Liver (tissue), 9 donors: ENCODE measurements around the gene RPLP2. TPM values are rescaled to one million over a fixed set of nuclear protein-coding genes. Genes with fewer than 3 reads are reported as not detected.

Experiments
- DNase-seq: peaks from one replicate; pipeline ENCODE4 v3.0.0-alpha.2; 2017; ENCODE audit warnings: low spot score
- H3K27ac ChIP-seq, 2 donors: one replicate each; pipeline ENCODE4 v1.7.0; 2013; ENCODE audit warnings: inconsistent platforms in 2 of 2, low read length in 2 of 2, control low read depth in 1 of 2, low read depth in 1 of 2, mild to moderate bottlenecking in 1 of 2
- H3K27me3 ChIP-seq, 4 donors: one replicate each; pipeline versions ENCODE4 v1.6.1 to v1.7.0; 2013; ENCODE audit warnings: low read length in 3 of 4, inconsistent platforms in 1 of 4, mild to moderate bottlenecking in 1 of 4, moderate library complexity in 1 of 4; ENCODE audit not compliant: control insufficient read depth in 4 of 4, insufficient read depth in 4 of 4
- H3K36me3 ChIP-seq, 4 donors: one replicate each; pipeline versions ENCODE4 v1.6.1 to v1.7.0; 2013; ENCODE audit warnings: low read length in 3 of 4, mild to moderate bottlenecking in 3 of 4, low read depth in 1 of 4, moderate library complexity in 1 of 4; ENCODE audit not compliant: control insufficient read depth in 4 of 4, insufficient read depth in 3 of 4
- H3K4me1 ChIP-seq, 4 donors: one replicate each; pipeline versions ENCODE4 v1.6.1 to v1.7.0; 2013; ENCODE audit warnings: low read length in 3 of 4, mild to moderate bottlenecking in 3 of 4, moderate library complexity in 1 of 4; ENCODE audit not compliant: control insufficient read depth in 4 of 4, insufficient read depth in 4 of 4
- H3K4me3 ChIP-seq, 3 donors: one replicate each; pipeline versions ENCODE4 v1.6.1 to v1.7.0; 2013; ENCODE audit warnings: low read length in 3 of 3, control low read depth in 1 of 3, low read depth in 1 of 3, mild to moderate bottlenecking in 1 of 3
- H3K9ac ChIP-seq, 2 donors: one replicate each; pipeline ENCODE4 v1.7.0; 2013; ENCODE audit warnings: low read length in 2 of 2, mild to moderate bottlenecking in 2 of 2, moderate library complexity in 2 of 2, control low read depth in 1 of 2, low read depth in 1 of 2
- H3K9me3 ChIP-seq, 4 donors: one replicate each; pipeline versions ENCODE4 v1.6.1 to v1.7.0; 2013; ENCODE audit warnings: low read length in 3 of 4; ENCODE audit not compliant: control insufficient read depth in 4 of 4
- CTCF ChIP-seq: fragments of 150-350 bp; IDR thresholded peaks from 2 replicates; pipeline ENCODE4 v1.5.1; 2017; ENCODE audit warnings: improper control_type of control experiment, low read depth, low read length; ENCODE audit not compliant: missing input control
- EGR1 ChIP-seq, 2 donors: IDR thresholded peaks; 2 replicates each; pipeline ENCODE4 v1.6.1; 2016 to 2018; ENCODE audit warnings: antibody characterized with exemption in 2 of 2, low read depth in 2 of 2
- FOXA1 ChIP-seq: IDR thresholded peaks from 2 replicates; pipeline ENCODE4 v1.6.1; 2016; ENCODE audit warnings: antibody characterized with exemption
- FOXA2 ChIP-seq: IDR thresholded peaks from 2 replicates; pipeline ENCODE4 v1.6.1; 2016; ENCODE audit warnings: antibody characterized with exemption
- GABPA ChIP-seq, 2 donors: IDR thresholded peaks in 1 of 2; conservative IDR thresholded peaks in 1 of 2; 2 replicates each; pipeline ENCODE4 v1.6.1; 2016; ENCODE audit warnings: antibody characterized with exemption in 2 of 2, mild to moderate bottlenecking in 1 of 2, moderate library complexity in 1 of 2
- HNF4A ChIP-seq, 2 donors: conservative IDR thresholded peaks; 2 replicates each; pipeline ENCODE4 v1.6.1; 2016; ENCODE audit warnings: antibody characterized with exemption in 2 of 2, mild to moderate bottlenecking in 2 of 2
- HNF4G ChIP-seq: IDR thresholded peaks from 2 replicates; pipeline ENCODE4 v1.6.1; 2016; ENCODE audit warnings: antibody characterized with exemption
- JUND ChIP-seq, 2 donors: IDR thresholded peaks; 2 replicates each; pipeline ENCODE4 v1.6.1; 2016; ENCODE audit warnings: antibody characterized with exemption in 2 of 2
- MAX ChIP-seq: IDR thresholded peaks from 2 replicates; pipeline ENCODE4 v1.6.1; 2016; ENCODE audit warnings: antibody characterized with exemption
- NR2F2 ChIP-seq: IDR thresholded peaks from 2 replicates; pipeline ENCODE4 v1.6.1; 2016; ENCODE audit warnings: antibody characterized with exemption
- RAD21 ChIP-seq, 2 donors: IDR thresholded peaks; 2 replicates each; pipeline ENCODE4 v1.6.1; 2016; ENCODE audit warnings: antibody characterized with exemption in 2 of 2, mild to moderate bottlenecking in 2 of 2
- RXRA ChIP-seq, 2 donors: IDR thresholded peaks; 2 replicates each; pipeline ENCODE4 v1.6.1; 2017 to 2018; ENCODE audit warnings: antibody characterized with exemption in 2 of 2, mild to moderate bottlenecking in 1 of 2
- SP1 ChIP-seq: IDR thresholded peaks from 2 replicates; pipeline ENCODE4 v1.6.1; 2018; ENCODE audit warnings: antibody characterized with exemption, mild to moderate bottlenecking
- TAF1 ChIP-seq: conservative IDR thresholded peaks from 2 replicates; pipeline ENCODE4 v1.6.1; 2016; ENCODE audit warnings: antibody characterized with exemption, mild to moderate bottlenecking
- YY1 ChIP-seq: IDR thresholded peaks from 2 replicates; pipeline ENCODE4 v1.6.1; 2016; ENCODE audit warnings: antibody characterized with exemption, mild to moderate bottlenecking
- ZBTB33 ChIP-seq: IDR thresholded peaks from 2 replicates; pipeline ENCODE4 v1.6.1; 2016; ENCODE audit warnings: antibody characterized with exemption
- WGBS: extraction: QIAGEN DNeasy Blood & Tissue Kit; methylation state at CpG from one replicate; pipeline ENCODE4 v1.1.7; 2013; 5-methylcytosine and 5-hydroxymethylcytosine counted together
- polyA plus RNA-seq, 2 donors: library from polyadenylated mRNA; stranded (reverse) in 1 of 2; unstranded in 1 of 2; fragments of 200-250 nt in 1 of 2; fragments of >200 nt in 1 of 2; fragmentation: Nextera tagmentation in 1 of 2; extraction: Ambion mirVana in 1 of 2; gene quantifications; one replicate each; pipeline versions ENCODE4 v1.2.1 to v1.2.3, GENCODE V29; 2013 to 2015
- total RNA-seq, 2 donors: library from RNA; depleted of rRNA; stranded (reverse); fragments of >200 nt; gene quantifications; one replicate each; pipeline ENCODE4 v1.2.3, GENCODE V29; 2014
- TF ChIP-seq, protein P1 (sequence below): IDR thresholded peaks from 2 replicates; pipeline ENCODE4 v1.6.1; 2016; ENCODE audit warnings: antibody characterized with exemption
- TF ChIP-seq, protein P2 (sequence below): IDR thresholded peaks from 2 replicates; pipeline ENCODE4 v1.6.1; 2016; ENCODE audit warnings: antibody characterized with exemption, mild to moderate bottlenecking
- donor health status: healthy.
- donor health status: healthy.
- donor health status: healthy.
- donor health status: healthy.
- donor health status: healthy.

RPLP2 gene
- total and polyA plus RNA-seq, 4 donors, result 59.8 to 476 (median 285) TPM

- Histone ChIP-seq H3K4me1 (peaks cover 0 to 7% (median 3%) of the 10 kb centered on the region in 4 donors), H3K9me3 (no peaks in the 10 kb centered on the region), H3K27ac (no peak overlapping the region), H3K4me3 (no peak overlapping the region), H3K9ac (no peak overlapping the region), H3K36me3 (no peaks in the 10 kb centered on the region), H3K27me3 (no peaks in the 10 kb centered on the region)
- TF ChIP-seq MAX, result no peak
- no peak for TF ChIP-seq TAF1
- no peak for TF ChIP-seq RAD21 (IDR thresholded peaks at IDR 0.05)
- TF ChIP-seq YY1, result no peak
- TF ChIP-seq EGR1 (IDR thresholded peaks at IDR 0.05; ENCODE audit: low read depth in 2 of 2), result no peak
- TF ChIP-seq CTCF, result no peak
- no peak for TF ChIP-seq JUND (IDR thresholded peaks at IDR 0.05)
- no peak for TF ChIP-seq RXRA (IDR thresholded peaks at IDR 0.05)
- DNase-seq, result no peak
- WGBS, result 94% methylated on average over 20 of the region's 20 CpGs
Measured at GRCh38 chr11:854601-855329, 45.0 kb downstream of the RPLP2 start.

- Histone ChIP-seq H3K27ac (no peak overlapping the region), H3K4me1 (peaks cover 0 to 7% (median 3%) of the 10 kb centered on the region in 4 donors), H3K36me3 (no peaks in the 10 kb centered on the region), H3K9ac (no peak overlapping the region), H3K27me3 (no peaks in the 10 kb centered on the region), H3K4me3 (no peak overlapping the region), H3K9me3 (no peaks in the 10 kb centered on the region)
- no peak for DNase-seq
- no peak for TF ChIP-seq TAF1
- no peak for TF ChIP-seq MAX
- TF ChIP-seq FOXA2, result no peak
- TF ChIP-seq EGR1 (IDR thresholded peaks at IDR 0.05; ENCODE audit: low read depth in 2 of 2), result no peak
- no peak for TF ChIP-seq GABPA (IDR thresholded peaks at IDR 0.05 in 1 of 2, conservative IDR thresholded peaks at IDR 0.05 in 1 of 2)
- TF ChIP-seq HNF4G, result no peak
- TF ChIP-seq, protein P1, sequence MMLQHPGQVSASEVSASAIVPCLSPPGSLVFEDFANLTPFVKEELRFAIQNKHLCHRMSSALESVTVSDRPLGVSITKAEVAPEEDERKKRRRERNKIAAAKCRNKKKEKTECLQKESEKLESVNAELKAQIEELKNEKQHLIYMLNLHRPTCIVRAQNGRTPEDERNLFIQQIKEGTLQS, result no peak
- TF ChIP-seq ZBTB33, result no peak
- TF ChIP-seq HNF4A (conservative IDR thresholded peaks at IDR 0.05), result no peak
- TF ChIP-seq, protein P2, sequence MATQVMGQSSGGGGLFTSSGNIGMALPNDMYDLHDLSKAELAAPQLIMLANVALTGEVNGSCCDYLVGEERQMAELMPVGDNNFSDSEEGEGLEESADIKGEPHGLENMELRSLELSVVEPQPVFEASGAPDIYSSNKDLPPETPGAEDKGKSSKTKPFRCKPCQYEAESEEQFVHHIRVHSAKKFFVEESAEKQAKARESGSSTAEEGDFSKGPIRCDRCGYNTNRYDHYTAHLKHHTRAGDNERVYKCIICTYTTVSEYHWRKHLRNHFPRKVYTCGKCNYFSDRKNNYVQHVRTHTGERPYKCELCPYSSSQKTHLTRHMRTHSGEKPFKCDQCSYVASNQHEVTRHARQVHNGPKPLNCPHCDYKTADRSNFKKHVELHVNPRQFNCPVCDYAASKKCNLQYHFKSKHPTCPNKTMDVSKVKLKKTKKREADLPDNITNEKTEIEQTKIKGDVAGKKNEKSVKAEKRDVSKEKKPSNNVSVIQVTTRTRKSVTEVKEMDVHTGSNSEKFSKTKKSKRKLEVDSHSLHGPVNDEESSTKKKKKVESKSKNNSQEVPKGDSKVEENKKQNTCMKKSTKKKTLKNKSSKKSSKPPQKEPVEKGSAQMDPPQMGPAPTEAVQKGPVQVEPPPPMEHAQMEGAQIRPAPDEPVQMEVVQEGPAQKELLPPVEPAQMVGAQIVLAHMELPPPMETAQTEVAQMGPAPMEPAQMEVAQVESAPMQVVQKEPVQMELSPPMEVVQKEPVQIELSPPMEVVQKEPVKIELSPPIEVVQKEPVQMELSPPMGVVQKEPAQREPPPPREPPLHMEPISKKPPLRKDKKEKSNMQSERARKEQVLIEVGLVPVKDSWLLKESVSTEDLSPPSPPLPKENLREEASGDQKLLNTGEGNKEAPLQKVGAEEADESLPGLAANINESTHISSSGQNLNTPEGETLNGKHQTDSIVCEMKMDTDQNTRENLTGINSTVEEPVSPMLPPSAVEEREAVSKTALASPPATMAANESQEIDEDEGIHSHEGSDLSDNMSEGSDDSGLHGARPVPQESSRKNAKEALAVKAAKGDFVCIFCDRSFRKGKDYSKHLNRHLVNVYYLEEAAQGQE, result no peak
- TF ChIP-seq CTCF, result no peak
- TF ChIP-seq SP1, result no peak
- no peak for TF ChIP-seq NR2F2
- TF ChIP-seq RAD21 (IDR thresholded peaks at IDR 0.05), result no peak
- TF ChIP-seq FOXA1, result no peak
- no peak for TF ChIP-seq YY1
- TF ChIP-seq JUND (IDR thresholded peaks at IDR 0.05), result no peak
- WGBS, result 93% methylated on average over 7 of the region's 7 CpGs
Measured at GRCh38 chr11:855330-855674, 45.5 kb downstream of the RPLP2 start.
